HCT116 (cell line): Measurements from ENCODE around the gene CFAP46.

Source experiments
- ATF3 ChIP-seq: IDR thresholded peaks from 2 replicates; pipeline ENCODE4 v1.6.1; 2012
- CEBPB ChIP-seq: IDR thresholded peaks from 2 replicates; pipeline ENCODE4 v1.6.1; 2012; ENCODE audit warnings: low read depth
- EGR1 ChIP-seq: IDR thresholded peaks from 2 replicates; pipeline ENCODE4 v1.6.1; 2012; ENCODE audit warnings: low read depth
- EZH2 ChIP-seq: fragments of 200-600 bp; sonication (generic); IDR thresholded peaks from 2 replicates; pipeline ENCODE4 v1.6.1; 2017; ENCODE audit warnings: antibody characterized with exemption, mixed run types
- EZH2phosphoT487 ChIP-seq: fragments of 200-600 bp; IDR thresholded peaks from 2 replicates; pipeline ENCODE4 v1.6.1; 2018; ENCODE audit warnings: antibody characterized with exemption, borderline replicate concordance
- JUND ChIP-seq: IDR thresholded peaks from 2 replicates; pipeline ENCODE4 v1.6.1; 2012
- POLR2A ChIP-seq: IDR thresholded peaks from 2 replicates; pipeline ENCODE4 v1.7.0; 2011; ENCODE audit warnings: borderline replicate concordance; ENCODE audit not compliant: insufficient read depth, insufficient read length; ENCODE audit errors: extremely low read depth
- POLR2AphosphoS5 ChIP-seq: IDR thresholded peaks from 2 replicates; pipeline ENCODE4 v1.6.1; 2011; ENCODE audit warnings: mild to moderate bottlenecking, low read depth, low read length, moderate library complexity
- SIN3A ChIP-seq: IDR thresholded peaks from 2 replicates; pipeline ENCODE4 v1.6.1; 2012; ENCODE audit warnings: low read depth
- SRF ChIP-seq: IDR thresholded peaks from 2 replicates; pipeline ENCODE4 v1.6.1; 2012; ENCODE audit warnings: low read depth
- YY1 ChIP-seq: IDR thresholded peaks from 2 replicates; pipeline ENCODE4 v1.6.1; 2011; ENCODE audit warnings: low read length, low read depth, moderate library complexity, mild to moderate bottlenecking; ENCODE audit not compliant: insufficient replicate concordance; ENCODE audit errors: extremely low read depth
- ZNF274 ChIP-seq: fragments of 200-500 bp; sonication (Bioruptor generic); IDR thresholded peaks from 2 replicates; pipeline ENCODE4 v1.6.1; 2014; ENCODE audit warnings: mild to moderate bottlenecking, low read depth, low read length, inconsistent platforms
- TF ChIP-seq, protein P1 (sequence below), 3 experiments: fragments of 200-600 bp in 1 of 3; sonication (generic) in 1 of 3; IDR thresholded peaks in 2 of 3; conservative IDR thresholded peaks in 1 of 3; 2 replicates each; pipeline ENCODE4 v1.5.1; 2012 to 2017; ENCODE audit warnings: low read depth in 2 of 3, low read length in 2 of 3, antibody characterized with exemption in 1 of 3, borderline replicate concordance in 1 of 3, control low read depth in 1 of 3, mild to moderate bottlenecking in 1 of 3, mixed read lengths in 1 of 3, mixed run types in 1 of 3, moderate library complexity in 1 of 3; ENCODE audit not compliant: insufficient read depth in 1 of 3
- TF ChIP-seq, protein P2 (sequence below): IDR thresholded peaks from 2 replicates; pipeline ENCODE4 v1.6.1; 2012; ENCODE audit warnings: low read depth

DNA sequence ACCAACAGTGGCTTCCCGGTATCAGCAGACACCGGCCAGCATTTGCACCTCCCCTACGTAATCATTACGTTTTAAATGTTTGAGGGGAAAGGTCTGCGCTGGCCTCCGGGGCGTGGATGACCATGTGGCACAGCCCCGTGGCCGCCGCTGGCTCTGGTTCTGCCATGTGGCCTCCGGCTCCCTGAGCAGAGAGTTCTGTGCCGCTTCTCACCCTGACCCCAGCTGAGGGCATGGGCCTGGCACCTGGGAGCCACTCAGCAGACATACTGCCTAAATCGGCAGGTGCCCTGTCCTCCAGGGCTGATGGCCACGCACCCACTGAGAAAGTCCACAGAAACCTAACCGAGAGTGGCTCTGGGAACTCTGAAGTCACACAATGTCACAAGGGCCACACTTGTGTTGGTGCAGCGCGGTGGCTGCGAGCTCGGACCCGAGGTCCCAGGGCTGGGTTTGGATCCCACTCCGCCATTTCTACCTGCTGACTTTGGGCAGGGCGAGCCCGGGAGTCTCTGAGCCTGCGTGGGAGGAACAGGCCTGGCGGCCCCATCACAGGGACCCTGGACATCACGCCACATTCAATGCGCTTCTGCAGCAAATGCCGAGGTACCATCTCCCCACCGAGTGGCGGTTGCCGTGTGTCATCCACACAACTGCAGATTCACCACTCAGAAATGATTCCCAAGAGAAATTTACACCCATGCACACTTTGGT, 25.3 kb downstream of the CFAP46 start:
- TF ChIP-seq CEBPB: no peak
- no peak for TF ChIP-seq SIN3A
- no peak for TF ChIP-seq SRF
- TF ChIP-seq, protein P1, sequence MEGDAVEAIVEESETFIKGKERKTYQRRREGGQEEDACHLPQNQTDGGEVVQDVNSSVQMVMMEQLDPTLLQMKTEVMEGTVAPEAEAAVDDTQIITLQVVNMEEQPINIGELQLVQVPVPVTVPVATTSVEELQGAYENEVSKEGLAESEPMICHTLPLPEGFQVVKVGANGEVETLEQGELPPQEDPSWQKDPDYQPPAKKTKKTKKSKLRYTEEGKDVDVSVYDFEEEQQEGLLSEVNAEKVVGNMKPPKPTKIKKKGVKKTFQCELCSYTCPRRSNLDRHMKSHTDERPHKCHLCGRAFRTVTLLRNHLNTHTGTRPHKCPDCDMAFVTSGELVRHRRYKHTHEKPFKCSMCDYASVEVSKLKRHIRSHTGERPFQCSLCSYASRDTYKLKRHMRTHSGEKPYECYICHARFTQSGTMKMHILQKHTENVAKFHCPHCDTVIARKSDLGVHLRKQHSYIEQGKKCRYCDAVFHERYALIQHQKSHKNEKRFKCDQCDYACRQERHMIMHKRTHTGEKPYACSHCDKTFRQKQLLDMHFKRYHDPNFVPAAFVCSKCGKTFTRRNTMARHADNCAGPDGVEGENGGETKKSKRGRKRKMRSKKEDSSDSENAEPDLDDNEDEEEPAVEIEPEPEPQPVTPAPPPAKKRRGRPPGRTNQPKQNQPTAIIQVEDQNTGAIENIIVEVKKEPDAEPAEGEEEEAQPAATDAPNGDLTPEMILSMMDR (IDR thresholded peaks at IDR 0.05 in 2 of 3, conservative IDR thresholded peaks at IDR 0.05 in 1 of 3; ENCODE audit: borderline replicate concordance in 1 of 3, insufficient read depth in 1 of 3, low read depth in 2 of 3, low read length in 2 of 3): no peak
- TF ChIP-seq, protein P2, sequence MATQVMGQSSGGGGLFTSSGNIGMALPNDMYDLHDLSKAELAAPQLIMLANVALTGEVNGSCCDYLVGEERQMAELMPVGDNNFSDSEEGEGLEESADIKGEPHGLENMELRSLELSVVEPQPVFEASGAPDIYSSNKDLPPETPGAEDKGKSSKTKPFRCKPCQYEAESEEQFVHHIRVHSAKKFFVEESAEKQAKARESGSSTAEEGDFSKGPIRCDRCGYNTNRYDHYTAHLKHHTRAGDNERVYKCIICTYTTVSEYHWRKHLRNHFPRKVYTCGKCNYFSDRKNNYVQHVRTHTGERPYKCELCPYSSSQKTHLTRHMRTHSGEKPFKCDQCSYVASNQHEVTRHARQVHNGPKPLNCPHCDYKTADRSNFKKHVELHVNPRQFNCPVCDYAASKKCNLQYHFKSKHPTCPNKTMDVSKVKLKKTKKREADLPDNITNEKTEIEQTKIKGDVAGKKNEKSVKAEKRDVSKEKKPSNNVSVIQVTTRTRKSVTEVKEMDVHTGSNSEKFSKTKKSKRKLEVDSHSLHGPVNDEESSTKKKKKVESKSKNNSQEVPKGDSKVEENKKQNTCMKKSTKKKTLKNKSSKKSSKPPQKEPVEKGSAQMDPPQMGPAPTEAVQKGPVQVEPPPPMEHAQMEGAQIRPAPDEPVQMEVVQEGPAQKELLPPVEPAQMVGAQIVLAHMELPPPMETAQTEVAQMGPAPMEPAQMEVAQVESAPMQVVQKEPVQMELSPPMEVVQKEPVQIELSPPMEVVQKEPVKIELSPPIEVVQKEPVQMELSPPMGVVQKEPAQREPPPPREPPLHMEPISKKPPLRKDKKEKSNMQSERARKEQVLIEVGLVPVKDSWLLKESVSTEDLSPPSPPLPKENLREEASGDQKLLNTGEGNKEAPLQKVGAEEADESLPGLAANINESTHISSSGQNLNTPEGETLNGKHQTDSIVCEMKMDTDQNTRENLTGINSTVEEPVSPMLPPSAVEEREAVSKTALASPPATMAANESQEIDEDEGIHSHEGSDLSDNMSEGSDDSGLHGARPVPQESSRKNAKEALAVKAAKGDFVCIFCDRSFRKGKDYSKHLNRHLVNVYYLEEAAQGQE: no peak
- no peak for TF ChIP-seq EZH2phosphoT487
- no peak for TF ChIP-seq EZH2
- no peak for TF ChIP-seq JUND
- no peak for TF ChIP-seq YY1
- TF ChIP-seq POLR2A: no peak
- TF ChIP-seq ZNF274: no peak
- TF ChIP-seq POLR2AphosphoS5: no peak
- no peak for TF ChIP-seq ATF3
- TF ChIP-seq EGR1: no peak
